Measurements from ENCODE around the gene BCL11B. TPM values are rescaled to one million over a fixed set of nuclear protein-coding genes. Genes with fewer than 3 reads are reported as not detected.

Gene BCL11B
- total RNA-seq, 4 donors from 2014 or later: 39.1 to 74.3 (median 51.7) TPM

DNA sequence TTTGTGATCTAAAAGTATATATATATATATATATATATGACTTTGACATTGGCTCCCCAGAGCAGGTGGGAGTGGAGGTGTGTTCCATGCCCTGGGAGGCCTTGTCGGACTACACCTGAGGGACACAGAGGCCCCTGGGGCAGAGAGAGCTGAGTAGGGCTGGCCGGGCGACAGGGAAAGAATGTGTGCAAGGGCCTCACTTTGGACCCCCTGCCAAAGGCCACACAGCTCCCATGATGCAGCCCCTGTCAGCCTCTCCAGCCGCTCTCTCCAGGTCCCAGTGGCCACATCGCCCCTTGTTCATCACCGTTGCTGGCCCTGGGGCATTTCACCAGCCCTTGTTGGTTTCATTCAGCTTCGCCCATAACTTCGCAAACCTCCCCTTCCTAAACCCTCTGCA lies 123.9 kb downstream of the BCL11B start:
- no peak for TF ChIP-seq POLR2A (IDR thresholded peaks at IDR 0.05)
- TF ChIP-seq CTCF (IDR thresholded peaks at IDR 0.05): no peak
- no peak overlapping the region for H3K4me3 ChIP-seq (ENCODE audit: low read depth, poor library complexity, severe bottlenecking)
- 89 to 92% methylated on average over 8 of the region's 8 CpGs for WGBS, 2 donors
- intact Hi-C loops (cut with DNase I; ENCODE audit: low total_unique reads): no loop called here
- peak in 1 of 2 donors; percentile 79 for DNase-seq (ENCODE audit: low spot score in 2 of 2)

DNA sequence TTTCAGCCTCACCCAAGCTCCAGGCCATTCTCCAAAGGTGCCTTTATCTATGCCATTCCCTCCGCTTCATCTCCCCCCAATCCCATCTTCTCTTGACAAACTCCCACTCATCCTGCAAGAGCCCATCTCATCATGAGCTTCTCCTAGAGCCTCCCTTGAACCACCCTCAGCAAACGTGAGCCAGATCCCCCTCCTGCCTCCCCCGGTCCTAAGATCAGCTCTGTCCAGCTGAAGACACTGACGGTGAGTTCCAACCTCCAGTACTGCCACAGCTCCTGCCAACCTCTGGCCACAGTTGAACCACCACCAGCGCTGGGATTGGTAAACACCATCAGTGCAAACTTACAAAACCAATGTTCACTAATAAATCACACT lies 124.6 kb downstream of the BCL11B start:
- no peak for TF ChIP-seq POLR2A (IDR thresholded peaks at IDR 0.05)
- TF ChIP-seq CTCF (IDR thresholded peaks at IDR 0.05): no peak
- DNase-seq (ENCODE audit: low spot score in 2 of 2): peak in 1 of 2 donors; percentile 54
- WGBS, 2 donors: 87 to 89% methylated on average over 5 of the region's 5 CpGs
- intact Hi-C loops (cut with DNase I; ENCODE audit: low total_unique reads): no loop called here
- H3K4me3 ChIP-seq (ENCODE audit: low read depth, poor library complexity, severe bottlenecking): no peak overlapping the region

- intact Hi-C loops (cut with DNase I; ENCODE audit: low total_unique reads): no loop called here
- TF ChIP-seq POLR2A (IDR thresholded peaks at IDR 0.05): no peak
- TF ChIP-seq CTCF (IDR thresholded peaks at IDR 0.05): no peak
- no peak overlapping the region for H3K4me3 ChIP-seq (ENCODE audit: low read depth, poor library complexity, severe bottlenecking)
- DNase-seq (ENCODE audit: low spot score in 2 of 2): peak in 1 of 2 donors; percentile 39
- 82 to 84% methylated on average over 27 of the region's 27 CpGs for WGBS, 2 donors
Observed at GRCh38 chr14:99146616-99147365, 125.2 kb downstream of the BCL11B start.

DNA sequence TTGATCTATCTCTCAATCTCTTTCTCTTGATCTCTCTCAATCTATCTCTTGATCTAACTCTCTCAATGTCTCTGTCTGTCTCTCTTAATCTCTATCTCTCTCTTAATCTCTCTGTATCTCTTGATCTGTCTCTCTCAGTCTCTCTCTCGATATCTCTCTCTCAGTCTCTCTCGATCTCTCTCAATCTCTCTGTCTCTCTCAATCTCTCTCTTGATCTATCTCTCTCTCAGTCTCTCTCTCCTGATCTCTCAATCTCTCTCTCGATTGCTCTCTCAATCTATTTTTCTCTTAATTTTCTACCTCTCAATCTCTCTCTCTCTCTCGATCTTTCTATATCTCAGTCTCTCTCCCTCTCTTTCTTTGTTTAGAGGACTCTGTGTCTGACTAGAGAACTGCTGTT lies 126.7 kb downstream of the BCL11B start:
- intact Hi-C loops (cut with DNase I; ENCODE audit: low total_unique reads): no loop called here
- DNase-seq (ENCODE audit: low spot score in 2 of 2): no peak
- TF ChIP-seq POLR2A (IDR thresholded peaks at IDR 0.05) (no peak), CTCF (IDR thresholded peaks at IDR 0.05) (no peak)
- WGBS, 2 donors: 89 to 93% methylated on average over 4 of the region's 4 CpGs
- H3K4me3 ChIP-seq (ENCODE audit: low read depth, poor library complexity, severe bottlenecking): no peak overlapping the region

- no peak overlapping the region for H3K4me3 ChIP-seq (ENCODE audit: low read depth, poor library complexity, severe bottlenecking)
- no peak for TF ChIP-seq POLR2A (IDR thresholded peaks at IDR 0.05)
- no peak for TF ChIP-seq CTCF (IDR thresholded peaks at IDR 0.05)
- WGBS, 2 donors: 82 to 90% methylated on average over 4 of the region's 4 CpGs
- intact Hi-C loops (cut with DNase I; ENCODE audit: low total_unique reads): no loop called here
- peak in 1 of 2 donors; percentile 57 for DNase-seq (ENCODE audit: low spot score in 2 of 2)
Observed at GRCh38 chr14:99143793-99144192, 128.2 kb downstream of the BCL11B start.

DNA sequence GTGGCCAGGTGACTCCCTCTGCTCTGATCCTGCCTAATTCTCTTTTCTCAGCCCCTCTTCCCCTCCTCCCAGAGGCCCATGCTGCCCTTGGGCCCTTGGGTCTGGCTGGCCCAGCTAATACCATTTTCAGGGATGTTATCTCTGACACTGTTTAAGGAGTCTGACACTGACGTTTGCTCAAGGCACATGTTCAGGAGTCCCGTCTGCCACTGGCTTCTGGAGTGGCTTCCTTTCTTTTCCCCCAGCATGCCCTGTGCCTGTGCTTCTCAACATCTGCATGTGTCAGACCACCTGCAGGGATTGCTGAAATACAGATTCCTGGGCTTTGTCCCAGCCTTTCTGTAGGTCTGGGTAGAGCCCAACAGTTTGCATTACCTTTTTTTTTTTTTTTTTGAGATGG lies 128.9 kb downstream of the BCL11B start:
- 69 to 78% methylated on average over 2 of the region's 2 CpGs for WGBS, 2 donors
- TF ChIP-seq POLR2A (IDR thresholded peaks at IDR 0.05) (no peak), CTCF (IDR thresholded peaks at IDR 0.05) (no peak)
- intact Hi-C loops (cut with DNase I; ENCODE audit: low total_unique reads): no loop called here
- peak in 1 of 2 donors; percentile 72 for DNase-seq (ENCODE audit: low spot score in 2 of 2)
- H3K4me3 ChIP-seq (ENCODE audit: low read depth, poor library complexity, severe bottlenecking): no peak overlapping the region
